HG03521 (cell line): ENCODE results near the gene RGS13.
A peak's percentile ranks its signal among the peaks of the same experiment; 100 is the strongest.
"Not testable (repeated sequence)": the region's sequence is repeated elsewhere in the genome, so short reads cannot be mapped to it uniquely, and the experiment has no call there.

Experiments
- ATAC-seq: cut with Tn5 transposase; IDR thresholded peaks from one replicate; pipeline ENCODE4 v1.9.1; 2021; ENCODE audit warnings: mild to moderate bottlenecking, moderate library complexity; ENCODE audit not compliant: unreplicated experiment

Gene RGS13

DNA sequence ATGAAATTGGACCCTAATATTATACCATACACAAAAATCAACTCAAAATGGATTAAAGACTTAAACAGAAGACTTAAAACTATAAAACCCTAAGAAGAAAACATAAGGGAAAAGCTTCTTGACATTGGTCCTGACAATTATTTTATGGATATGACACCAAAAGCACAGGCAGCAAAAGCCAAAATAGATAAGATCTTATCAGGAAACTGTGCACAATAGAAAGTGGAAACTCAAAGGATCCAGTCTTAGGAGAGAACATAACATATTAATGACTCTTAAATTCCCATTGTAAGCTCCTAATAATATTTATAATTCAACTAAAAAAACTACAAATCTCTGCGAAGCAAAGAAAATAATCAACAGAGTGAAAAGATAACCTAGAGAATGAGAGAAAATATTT, 39.8 kb downstream of the RGS13 start:
- no peak for ATAC-seq

DNA sequence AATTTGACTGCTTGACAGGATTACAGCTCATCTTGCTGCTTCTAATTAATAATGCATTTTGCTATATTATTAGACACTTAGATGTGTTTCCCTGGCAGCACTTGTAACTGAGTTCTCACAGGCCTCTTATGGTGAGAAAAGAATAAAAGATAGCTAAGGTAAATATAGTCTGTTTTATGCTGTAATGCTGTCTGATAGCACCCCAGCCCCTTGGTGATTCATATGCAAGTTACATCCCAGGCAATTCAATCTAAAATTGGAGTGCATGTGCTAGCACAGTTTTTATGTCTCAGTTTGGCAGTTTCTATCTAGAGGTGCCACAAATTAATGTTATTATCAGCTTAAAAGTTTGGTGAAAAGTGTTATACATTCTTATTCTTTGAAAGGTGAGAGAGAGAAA, 42.2 kb downstream of the RGS13 start:
- no peak for ATAC-seq

DNA sequence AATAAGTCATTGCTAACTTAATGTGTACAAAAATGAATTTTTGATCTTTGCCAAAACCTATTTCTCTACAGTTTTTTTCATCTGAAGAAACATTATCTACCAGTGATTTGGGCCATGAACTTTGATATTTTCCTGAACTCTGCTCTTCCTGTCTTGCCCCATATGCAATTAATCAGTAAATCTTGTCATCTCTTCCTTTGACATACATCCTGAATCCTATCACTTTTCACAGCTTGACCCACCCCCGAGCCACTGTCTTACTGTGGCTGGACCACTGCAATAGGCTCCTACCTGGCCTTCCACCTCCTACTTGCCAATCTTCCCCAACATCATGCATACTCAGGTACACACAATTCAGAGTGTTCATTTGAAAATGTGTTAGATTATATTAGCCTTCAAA, 46.4 kb downstream of the RGS13 start:
- ATAC-seq, result no peak

DNA sequence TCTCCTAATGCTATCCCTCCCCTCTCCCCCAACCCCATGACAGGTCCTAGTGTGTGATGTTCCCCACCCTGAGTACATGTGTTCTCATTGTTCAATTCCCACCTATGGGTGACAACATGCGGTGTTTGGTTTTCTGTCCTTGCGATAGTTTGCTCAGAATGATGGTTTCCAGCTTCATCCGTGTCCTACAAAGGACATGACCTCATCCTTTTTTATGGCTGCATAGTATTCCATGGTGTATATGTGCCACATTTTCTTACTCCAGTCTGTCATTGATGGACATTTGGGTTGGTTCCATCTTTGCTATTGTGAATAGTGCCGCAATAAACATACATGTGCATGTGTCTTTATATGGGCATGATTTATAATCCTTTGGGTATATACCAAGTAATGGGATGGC, 47.1 kb downstream of the RGS13 start:
- not testable (repeated sequence) for ATAC-seq

DNA sequence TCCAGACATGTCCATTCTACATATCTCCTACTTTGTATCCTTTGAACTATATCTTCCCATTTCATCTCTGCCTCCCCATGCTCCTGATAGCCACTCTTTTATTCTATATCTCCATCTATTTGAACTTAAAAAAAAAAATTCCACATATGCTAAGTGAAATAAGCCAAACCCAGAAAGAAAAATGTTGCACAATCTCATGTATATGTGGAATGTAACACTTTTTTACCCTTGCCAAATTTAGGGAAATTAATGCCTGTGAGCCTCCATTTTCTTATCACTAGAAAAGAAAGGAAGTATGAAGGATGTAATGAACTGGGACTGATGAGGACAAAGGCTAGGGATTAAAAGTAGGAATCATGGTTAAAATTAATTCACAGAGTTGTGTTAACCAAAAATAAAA, 53.5 kb downstream of the RGS13 start:
- no peak for ATAC-seq

DNA sequence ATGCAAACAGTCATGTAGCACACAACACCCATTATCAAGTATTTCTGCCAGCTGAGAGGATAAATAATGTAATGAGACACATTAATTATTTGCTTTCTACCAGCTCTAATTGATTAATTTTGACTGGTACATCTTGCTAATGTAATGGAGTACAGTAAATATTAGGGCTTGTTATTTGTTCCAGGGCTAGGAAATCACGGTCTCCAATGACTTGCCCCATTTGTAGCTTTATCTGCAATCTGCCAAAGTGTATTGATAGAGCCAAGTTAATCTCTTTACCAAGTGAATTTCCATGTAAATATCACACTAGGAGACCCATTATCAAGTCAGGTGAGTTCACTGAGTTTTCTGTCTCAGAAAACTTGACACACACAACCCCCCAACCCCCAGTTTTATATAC, 55.1 kb downstream of the RGS13 start:
- no peak for ATAC-seq

DNA sequence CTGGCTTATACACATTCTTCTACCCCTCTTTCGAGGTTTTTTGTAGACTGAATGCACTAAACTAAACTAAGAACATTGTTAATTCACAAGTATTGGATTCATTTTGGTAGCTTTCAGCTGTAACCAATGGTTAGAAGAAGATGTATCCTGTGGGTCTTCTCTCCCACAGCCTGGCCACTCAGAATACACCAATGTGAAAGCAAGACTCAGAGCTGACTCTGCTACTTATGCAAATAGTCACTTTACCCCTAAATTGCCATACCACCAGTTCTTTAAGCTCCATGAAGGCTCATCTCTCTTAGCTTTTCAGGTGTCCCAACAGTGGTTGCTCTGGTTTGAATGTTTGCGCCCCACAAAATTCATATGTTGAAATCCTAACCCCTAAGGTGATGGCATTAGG, 60.1 kb downstream of the RGS13 start:
- ATAC-seq, result no peak

DNA sequence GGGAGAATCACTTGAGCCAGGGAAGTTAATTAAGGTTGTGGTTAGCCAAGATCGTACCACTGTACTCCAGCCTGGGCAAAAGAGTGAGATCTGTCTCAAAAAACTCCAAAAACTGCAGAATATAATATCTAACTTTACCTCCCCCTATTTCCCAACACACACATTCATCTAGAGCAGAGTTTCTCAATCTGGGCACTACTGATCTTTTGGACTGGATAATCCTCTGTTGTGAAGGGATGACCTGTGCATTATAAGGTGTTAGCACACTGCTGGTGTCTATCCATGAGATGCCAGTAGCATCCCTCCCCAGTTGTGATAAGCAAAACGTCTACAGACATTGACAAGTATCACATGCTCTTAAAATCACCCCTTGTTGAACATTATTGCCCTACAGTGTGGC, 61.8 kb downstream of the RGS13 start:
- ATAC-seq, result no peak

DNA sequence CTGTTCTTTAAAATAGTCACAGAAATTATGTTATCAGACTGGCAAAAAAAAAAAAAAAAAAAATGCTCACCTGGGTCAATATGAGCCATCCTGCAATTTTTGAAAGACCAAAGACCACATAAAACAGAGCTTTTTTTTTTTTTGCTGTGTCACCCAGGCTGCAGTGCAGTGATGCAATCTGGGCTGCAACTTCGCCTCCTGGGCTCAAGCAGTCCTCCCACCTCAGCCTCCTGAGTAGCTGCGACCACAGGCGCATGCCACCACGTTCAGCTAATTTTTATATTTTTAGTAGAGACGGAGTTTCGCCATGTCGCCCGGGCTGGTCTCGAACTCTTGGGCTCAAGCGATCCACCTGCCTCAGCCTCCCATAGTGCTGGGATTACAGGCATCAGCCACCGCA, 62.8 kb downstream of the RGS13 start:
- no peak for ATAC-seq

DNA sequence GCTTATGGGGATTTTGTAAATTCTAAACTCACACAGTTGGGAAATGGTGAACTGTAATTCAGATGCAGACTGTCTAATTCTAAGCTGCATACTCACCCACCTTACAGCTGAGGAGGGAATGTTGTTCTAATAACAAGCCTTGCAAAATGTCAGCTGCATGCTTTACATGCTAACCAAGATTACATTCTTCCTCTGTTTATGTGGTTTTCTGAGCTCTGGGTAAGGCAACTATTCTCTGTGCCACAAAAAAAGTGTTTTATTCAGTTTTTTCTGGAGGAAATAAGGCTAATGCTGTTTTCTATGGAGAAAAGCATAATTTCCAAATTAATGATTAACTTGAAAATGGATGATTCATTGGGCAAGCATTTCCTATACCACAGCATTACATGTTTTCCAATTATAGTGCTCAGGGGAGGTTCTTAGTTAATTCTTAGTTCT, 64.9 kb downstream of the RGS13 start:
- no peak for ATAC-seq

DNA sequence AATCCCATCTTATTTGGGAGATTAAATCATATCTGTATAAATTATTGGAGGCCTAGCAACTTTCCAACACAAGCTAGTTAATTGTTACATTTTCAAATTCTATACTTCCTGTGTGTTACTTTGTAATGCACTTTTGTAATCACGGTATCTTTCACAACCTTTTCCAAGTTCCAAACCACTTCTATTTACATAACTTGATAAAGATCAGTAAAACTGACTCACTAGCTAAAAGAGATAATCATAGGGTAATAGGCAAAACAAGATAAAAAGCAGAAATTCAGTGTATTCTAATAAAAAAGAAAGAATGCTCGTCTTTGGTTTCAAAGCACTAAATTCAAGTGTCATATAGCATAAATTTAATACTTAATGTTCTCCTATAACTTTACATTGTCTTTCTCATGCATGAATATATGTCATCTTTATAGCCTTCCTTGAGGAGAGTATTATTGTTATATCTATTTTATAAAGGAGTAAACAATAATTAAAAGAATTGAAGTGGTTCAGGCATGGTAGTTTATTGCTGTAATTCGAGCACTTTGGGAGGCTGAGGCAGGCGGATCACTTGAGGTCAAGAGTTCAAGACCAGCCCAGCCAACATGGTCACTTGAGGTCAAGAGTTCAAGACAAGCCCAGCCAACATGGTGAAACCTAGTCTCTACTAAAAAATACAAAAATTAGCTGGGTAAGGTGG, 66.4 kb downstream of the RGS13 start:
- ATAC-seq, result no peak

DNA sequence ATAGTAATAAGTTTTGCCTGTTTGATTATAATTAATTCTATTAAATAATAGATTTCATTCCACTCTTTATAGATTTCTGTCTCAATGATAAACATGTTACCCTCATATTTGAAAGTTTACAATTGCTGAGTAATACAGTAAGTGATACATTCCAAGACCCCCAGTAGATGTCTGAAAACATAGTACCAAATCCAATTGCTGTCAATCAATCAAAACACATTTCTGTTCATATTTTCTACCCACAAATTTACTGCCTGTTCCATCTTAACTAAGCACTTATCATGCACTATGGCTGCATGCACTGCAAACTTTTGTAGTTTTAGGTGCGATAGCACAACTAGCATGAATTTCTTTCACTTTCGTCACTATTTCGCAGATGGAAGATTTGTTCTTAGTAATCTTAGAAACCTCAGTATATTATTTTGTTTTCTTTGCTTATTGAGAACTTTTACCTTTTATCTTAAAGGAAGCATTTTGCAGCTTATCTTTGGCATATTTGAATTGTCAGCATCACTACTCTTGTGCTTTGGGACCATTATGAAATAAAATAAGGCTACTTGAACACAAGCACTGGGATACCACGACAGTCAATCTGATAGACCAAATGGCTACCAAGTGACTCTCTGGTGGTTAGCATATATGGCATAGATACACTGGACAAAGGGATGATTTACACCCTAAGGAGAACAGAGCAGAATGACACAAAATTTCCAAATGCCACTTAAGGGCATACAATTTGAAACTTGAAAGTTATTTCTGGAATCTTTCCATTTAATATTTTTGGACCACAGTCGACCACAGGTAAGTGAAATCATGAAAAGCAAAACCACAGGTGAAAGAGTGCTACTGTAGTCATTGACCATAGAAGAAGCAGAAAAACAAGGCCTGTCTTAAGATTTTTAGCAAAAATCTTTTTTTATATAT, 67.6 kb downstream of the RGS13 start:
- ATAC-seq, result peak; percentile 76

DNA sequence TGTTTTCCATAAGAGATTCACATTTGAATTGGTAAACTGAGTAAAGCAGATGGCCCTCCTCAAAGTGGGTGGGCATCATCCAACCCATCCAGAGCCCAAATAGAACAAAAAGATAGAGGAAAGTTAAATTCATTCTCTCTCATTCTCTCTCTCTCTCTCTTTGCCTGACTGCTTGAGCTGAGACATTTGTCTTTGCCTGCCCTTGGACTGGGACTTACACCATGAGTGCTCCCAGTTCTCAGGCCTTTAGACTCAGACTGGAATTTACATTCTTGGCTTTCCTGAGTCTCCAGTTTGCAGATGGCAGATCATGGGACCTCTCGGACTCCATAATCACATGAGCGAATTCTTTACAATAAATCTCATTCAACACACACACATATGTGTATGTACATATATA, 69.6 kb downstream of the RGS13 start:
- ATAC-seq, result no peak

DNA sequence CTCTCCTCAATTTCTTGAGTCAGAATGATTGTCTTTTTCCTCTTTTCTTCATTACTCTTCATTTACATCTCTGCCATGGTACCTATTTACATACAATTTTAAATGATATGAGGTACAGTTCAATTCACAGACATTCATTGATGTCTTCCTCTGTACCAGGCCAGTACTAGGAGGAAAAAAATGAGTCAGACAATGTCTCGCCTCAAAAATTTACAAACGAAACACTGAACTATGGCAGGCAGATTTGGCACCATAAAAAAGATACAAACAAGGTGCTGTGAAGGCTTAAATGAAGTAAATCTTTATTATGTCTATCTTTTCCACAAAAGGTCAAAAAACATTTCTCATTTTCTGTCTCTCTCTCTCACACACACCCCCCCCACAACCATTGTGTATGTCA, 71.0 kb downstream of the RGS13 start:
- ATAC-seq, result no peak

DNA sequence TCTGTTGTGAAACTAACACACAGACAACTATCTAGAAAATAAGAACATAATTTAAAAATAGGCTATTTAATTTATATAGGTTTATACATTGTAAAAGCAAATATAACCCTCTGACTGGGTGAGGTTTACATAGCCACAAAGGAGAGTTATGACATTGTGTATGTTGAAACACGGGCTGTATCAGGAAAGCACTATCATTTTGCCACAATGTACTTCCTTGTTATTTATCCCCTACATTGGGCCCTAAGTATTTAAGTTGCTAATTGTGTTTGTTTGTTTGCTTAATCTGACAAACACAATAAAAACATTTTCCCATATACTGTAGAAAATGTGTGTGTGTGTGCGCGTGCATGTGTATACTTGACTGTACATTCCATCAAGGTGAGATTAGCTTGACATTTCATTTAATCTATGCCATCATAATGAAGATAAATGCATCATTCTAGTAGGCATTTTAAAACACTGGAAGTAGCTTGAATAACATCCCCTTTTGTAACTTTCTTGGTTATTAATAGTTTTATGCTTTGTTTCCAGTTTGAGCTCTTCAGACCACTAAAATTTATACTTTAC, 72.1 kb downstream of the RGS13 start:
- no peak for ATAC-seq

DNA sequence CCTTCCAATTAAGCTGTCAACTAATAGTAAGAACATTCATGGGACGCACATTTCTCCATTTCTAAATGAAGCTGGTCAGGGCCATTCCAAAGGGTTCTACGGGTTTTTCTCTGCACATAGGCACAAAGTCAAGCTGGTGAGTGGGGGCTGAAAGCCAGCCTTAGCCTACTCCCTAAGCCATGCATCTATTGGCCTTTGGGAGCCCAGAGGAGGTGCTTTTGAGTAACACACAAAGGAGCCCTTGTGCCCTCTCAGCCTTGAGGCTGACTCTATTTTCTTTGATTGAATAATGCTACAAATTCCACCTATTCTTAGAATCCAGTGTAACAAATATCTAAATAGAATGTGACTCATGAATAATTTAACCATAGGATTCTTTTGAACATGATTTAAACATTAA, 73.6 kb downstream of the RGS13 start:
- ATAC-seq, result no peak
